Tibial nerve (tissue), 3 donors: ENCODE data around the gene KASH5.

Source experiments
- POLR2A ChIP-seq, 2 donors: fragments of 450-650 bp; IDR thresholded peaks; one replicate each; pipeline ENCODE4 v1.6.1; 2017; ENCODE audit warnings: antibody characterized with exemption in 2 of 2, mild to moderate bottlenecking in 2 of 2, moderate library complexity in 2 of 2
- TF ChIP-seq, protein P1 (sequence below), 5 experiments: fragments of 200-600 bp in 3 of 5; fragments of 450-650 bp in 2 of 5; sonication (generic) in 3 of 5; IDR thresholded peaks; one replicate each; pipeline ENCODE4 v1.5.1; 2016 to 2019; ENCODE audit warnings: antibody characterized with exemption in 5 of 5, mild to moderate bottlenecking in 3 of 5, moderate library complexity in 2 of 5

DNA sequence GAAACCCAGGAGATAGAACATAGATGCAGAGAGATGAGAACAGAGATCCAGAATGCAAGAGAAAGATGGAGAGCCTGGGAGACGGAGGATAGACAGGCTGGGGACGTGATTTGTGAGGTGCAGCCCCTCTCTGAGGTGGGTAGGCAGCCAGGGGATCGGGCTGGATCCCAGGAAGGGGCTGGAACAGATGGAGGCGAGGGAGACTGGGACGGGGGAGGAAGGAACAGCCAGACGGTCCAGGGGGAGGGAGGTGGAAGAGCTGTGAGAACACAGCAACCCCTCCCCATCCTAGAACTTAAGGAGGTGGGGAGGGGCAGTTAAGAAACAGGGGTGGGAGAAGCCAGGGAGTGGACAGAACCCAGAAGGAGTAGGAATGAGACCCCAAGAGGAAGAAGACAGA lies 50.2 kb downstream of the KASH5 start:
- TF ChIP-seq, protein P1, sequence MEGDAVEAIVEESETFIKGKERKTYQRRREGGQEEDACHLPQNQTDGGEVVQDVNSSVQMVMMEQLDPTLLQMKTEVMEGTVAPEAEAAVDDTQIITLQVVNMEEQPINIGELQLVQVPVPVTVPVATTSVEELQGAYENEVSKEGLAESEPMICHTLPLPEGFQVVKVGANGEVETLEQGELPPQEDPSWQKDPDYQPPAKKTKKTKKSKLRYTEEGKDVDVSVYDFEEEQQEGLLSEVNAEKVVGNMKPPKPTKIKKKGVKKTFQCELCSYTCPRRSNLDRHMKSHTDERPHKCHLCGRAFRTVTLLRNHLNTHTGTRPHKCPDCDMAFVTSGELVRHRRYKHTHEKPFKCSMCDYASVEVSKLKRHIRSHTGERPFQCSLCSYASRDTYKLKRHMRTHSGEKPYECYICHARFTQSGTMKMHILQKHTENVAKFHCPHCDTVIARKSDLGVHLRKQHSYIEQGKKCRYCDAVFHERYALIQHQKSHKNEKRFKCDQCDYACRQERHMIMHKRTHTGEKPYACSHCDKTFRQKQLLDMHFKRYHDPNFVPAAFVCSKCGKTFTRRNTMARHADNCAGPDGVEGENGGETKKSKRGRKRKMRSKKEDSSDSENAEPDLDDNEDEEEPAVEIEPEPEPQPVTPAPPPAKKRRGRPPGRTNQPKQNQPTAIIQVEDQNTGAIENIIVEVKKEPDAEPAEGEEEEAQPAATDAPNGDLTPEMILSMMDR (IDR thresholded peaks at IDR 0.05) = no peak
- no peak for TF ChIP-seq POLR2A (IDR thresholded peaks at IDR 0.05)
